Adrenal gland (tissue), 5 donors: Measurements from ENCODE around the gene CILP.

Source experiments
- POLR2A ChIP-seq, 2 donors: fragments of 450-650 bp; IDR thresholded peaks; one replicate each; pipeline ENCODE4 v1.6.1; 2017; ENCODE audit warnings: antibody characterized with exemption in 2 of 2, mild to moderate bottlenecking in 2 of 2, moderate library complexity in 1 of 2
- TF ChIP-seq, protein P1 (sequence below), 6 experiments: fragments of 450-650 bp in 4 of 6; fragments of 200-600 bp in 2 of 6; sonication (generic) in 1 of 6; IDR thresholded peaks; 1 replicate in 5 of 6; 2 replicates in 1 of 6; pipeline versions ENCODE4 v1.5.1 to v1.8.0; 2016 to 2021; ENCODE audit warnings: antibody characterized with exemption in 6 of 6, mild to moderate bottlenecking in 2 of 6, moderate library complexity in 1 of 6
- donor health status: DM: no; HTN: no; CAD: no.

- TF ChIP-seq, protein P1, sequence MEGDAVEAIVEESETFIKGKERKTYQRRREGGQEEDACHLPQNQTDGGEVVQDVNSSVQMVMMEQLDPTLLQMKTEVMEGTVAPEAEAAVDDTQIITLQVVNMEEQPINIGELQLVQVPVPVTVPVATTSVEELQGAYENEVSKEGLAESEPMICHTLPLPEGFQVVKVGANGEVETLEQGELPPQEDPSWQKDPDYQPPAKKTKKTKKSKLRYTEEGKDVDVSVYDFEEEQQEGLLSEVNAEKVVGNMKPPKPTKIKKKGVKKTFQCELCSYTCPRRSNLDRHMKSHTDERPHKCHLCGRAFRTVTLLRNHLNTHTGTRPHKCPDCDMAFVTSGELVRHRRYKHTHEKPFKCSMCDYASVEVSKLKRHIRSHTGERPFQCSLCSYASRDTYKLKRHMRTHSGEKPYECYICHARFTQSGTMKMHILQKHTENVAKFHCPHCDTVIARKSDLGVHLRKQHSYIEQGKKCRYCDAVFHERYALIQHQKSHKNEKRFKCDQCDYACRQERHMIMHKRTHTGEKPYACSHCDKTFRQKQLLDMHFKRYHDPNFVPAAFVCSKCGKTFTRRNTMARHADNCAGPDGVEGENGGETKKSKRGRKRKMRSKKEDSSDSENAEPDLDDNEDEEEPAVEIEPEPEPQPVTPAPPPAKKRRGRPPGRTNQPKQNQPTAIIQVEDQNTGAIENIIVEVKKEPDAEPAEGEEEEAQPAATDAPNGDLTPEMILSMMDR (IDR thresholded peaks at IDR 0.05) = no peak
- TF ChIP-seq POLR2A (IDR thresholded peaks at IDR 0.05) = no peak
Measured at GRCh38 chr15:65201918-65202317, 9.4 kb downstream of the CILP start.
